T-cell (primary cell): ENCODE results near the gene FOXL1. TPM values are rescaled to one million over a fixed set of nuclear protein-coding genes. Genes with fewer than 3 reads are reported as not detected.

ENCODE experiments used
- ATAC-seq, 4 experiments: fragments of 200-7000 bp in 3 of 4; fragments of 150-1000 bp in 1 of 4; cut with Tn5 transposase; replicated peaks in 1 of 4; 1 replicate in 3 of 4; 2 replicates in 1 of 4; pipeline ENCODE4 v1.10.0; 2021; ENCODE audit warnings: moderate library complexity in 3 of 4, mild to moderate bottlenecking in 2 of 4, moderate number of reproducible peaks in 1 of 4
- CTCF ChIA-PET, 2 donors: fragments of 300-600 bp; sonication (Branson Sonifier 250); formaldehyde crosslinking; loops; one replicate each; lab custom pipeline; 2022; ENCODE audit warnings: antibody characterized with exemption in 2 of 2; lab: Charles Lee
- POLR2A ChIA-PET, 2 donors: fragments of 300-600 bp; sonication (Branson Sonifier 250); formaldehyde crosslinking; loops; one replicate each; lab custom pipeline; 2022; ENCODE audit warnings: antibody characterized with exemption in 2 of 2; lab: Charles Lee
- DNase-seq, 35 experiments: peaks; one replicate each; pipeline versions ENCODE4 v3.0.0 to v3.0.0-alpha.2; 2013 to 2023
- H3K27ac ChIP-seq: one replicate; pipeline ENCODE4 v1.5.1; 2013; ENCODE audit warnings: low read length
- H3K27me3 ChIP-seq, 2 experiments: replicated peaks in 1 of 2; 1 replicate in 1 of 2; 2 replicates in 1 of 2; pipeline versions ENCODE4 v1.6.1 to v1.7.0; 2013; ENCODE audit warnings: low read length in 1 of 2, mixed read lengths in 1 of 2; ENCODE audit not compliant: control insufficient read depth in 2 of 2, insufficient read depth in 2 of 2; ENCODE audit errors: extremely low read depth in 1 of 2
- H3K36me3 ChIP-seq, 2 donors: 1 replicate in 1 of 2; 2 replicates in 1 of 2; pipeline versions ENCODE4 v1.6.1 to v1.7.0; 2013; ENCODE audit warnings: low read length in 1 of 2; ENCODE audit not compliant: control insufficient read depth in 2 of 2, insufficient read depth in 1 of 2; ENCODE audit errors: extremely low read depth in 1 of 2
- H3K4me1 ChIP-seq, 2 experiments: 1 replicate in 1 of 2; 2 replicates in 1 of 2; pipeline versions ENCODE4 v1.6.1 to v1.7.0; 2013; ENCODE audit warnings: low read length in 2 of 2, mixed read lengths in 1 of 2; ENCODE audit not compliant: insufficient read depth in 2 of 2, control insufficient read depth in 1 of 2; ENCODE audit errors: extremely low read depth in 1 of 2
- H3K4me3 ChIP-seq, 2 donors: 1 replicate in 1 of 2; 2 replicates in 1 of 2; pipeline versions ENCODE4 v1.5.1 to v1.7.0; 2013; ENCODE audit warnings: mild to moderate bottlenecking in 2 of 2, low read length in 1 of 2, moderate library complexity in 1 of 2; ENCODE audit not compliant: control insufficient read depth in 1 of 2; ENCODE audit errors: extremely low read depth in 1 of 2
- H3K9me3 ChIP-seq: 2 replicates; pipeline ENCODE4 v1.7.0; 2013
- H3K27ac Mint-ChIP-seq, 2 donors: one replicate each; pipeline ENCODE4 v1.8.0; 2020 to 2021; ENCODE audit warnings: mild to moderate bottlenecking in 2 of 2, mixed read lengths in 2 of 2
- H3K27me3 Mint-ChIP-seq, 2 donors: one replicate each; pipeline ENCODE4 v1.8.0; 2021 to 2022; ENCODE audit warnings: mixed read lengths in 2 of 2
- H3K36me3 Mint-ChIP-seq: one replicate; pipeline ENCODE4 v1.8.0; 2021; ENCODE audit warnings: mixed read lengths
- H3K4me1 Mint-ChIP-seq, 3 donors: one replicate each; pipeline ENCODE4 v1.8.0; 2020 to 2022; ENCODE audit warnings: mixed read lengths in 3 of 3, mild to moderate bottlenecking in 1 of 3
- H3K4me3 Mint-ChIP-seq, 3 donors: one replicate each; pipeline ENCODE4 v1.8.0; 2020 to 2022; ENCODE audit warnings: mild to moderate bottlenecking in 3 of 3, mixed read lengths in 3 of 3, moderate library complexity in 3 of 3
- H3K9me3 Mint-ChIP-seq, 3 donors: one replicate each; pipeline ENCODE4 v1.8.0; 2020 to 2022; ENCODE audit warnings: mixed read lengths in 3 of 3
- WGBS: methylation state at CpG from one replicate; pipeline ENCODE4 v1.1.5; 2013; ENCODE audit warnings: missing lambda C conversion rate; ENCODE audit not compliant: insufficient coverage; 5-methylcytosine and 5-hydroxymethylcytosine counted together
- total RNA-seq, 35 experiments: library from RNA in 6 of 35; stranded (reverse) in 6 of 35; fragments of 120-200 nt in 1 of 35; gene quantifications; one replicate each; pipeline versions ENCODE4 v1.2.1 to v1.2.4 and lab custom pipeline; 2013 to 2026

Gene FOXL1
- total RNA-seq, 5 donors from 2014 or later (not counting 1 experiment from before 2014, with no cell fraction given), result not detected

GRCh38 chr16:86554917-86555703 lies 23.2 kb upstream of the FOXL1 start, which contains the start of gene MTHFSD:
TSS of gene MTHFSD (minus strand) at chr16:86555235. CDS start at chr16:86555184, 51 bp downstream.
- Mint-ChIP-seq H3K27ac (peak within 1 kb of the TSS; percentile 84 to 93), H3K9me3 (no peaks in the 10 kb centered on the region), H3K27me3 (peaks cover under 1 to 14% of the 10 kb centered on the region in 2 donors), H3K4me1 (peaks cover 23 to 29% (median 28%) of the 10 kb centered on the region in 3 donors), H3K4me3 (peak within 1 kb of the TSS; percentile 86 to 94 (median 93)), H3K36me3 (peaks cover 14% of the 10 kb centered on the region)
- Histone ChIP-seq H3K27ac (peak within 1 kb of the TSS; percentile 85), H3K27me3 (peaks cover 0 to 18% of the 10 kb centered on the region in 2 experiments), H3K4me3 (peak within 1 kb of the TSS; percentile 83 to 90), H3K9me3 (no peaks in the 10 kb centered on the region), H3K36me3 (no peaks in the 10 kb centered on the region), H3K4me1 (peaks cover 2 to 23% of the 10 kb centered on the region in 2 experiments)
- ChIA-PET POLR2A (no interaction called here), CTCF (interaction anchor here in 1 of 2 donors (1.2 to 1.8 kb wide), 2 partner anchors 9 to 10 kb away, joined by 4 read pairs; no protein-coding TSS in a partner anchor)
- ATAC-seq (peak; percentile 89 to 95 (median 92)), DNase-seq (peak; percentile 85 to 98 (median 93))
- 6% methylated on average over 70 of the region's 70 CpGs for WGBS

GRCh38 chr16:86555704-86556075 lies 22.7 kb upstream of the FOXL1 start:
- DNase-seq (no peak), ATAC-seq (no peak)
- Histone ChIP-seq H3K27me3 (peaks cover 0 to 21% of the 10 kb centered on the region in 2 experiments), H3K9me3 (no peaks in the 10 kb centered on the region), H3K27ac (peak overlapping the region; percentile 85), H3K4me3 (peak overlapping the region; percentile 83 to 88), H3K36me3 (no peaks in the 10 kb centered on the region), H3K4me1 (peaks cover 2 to 23% of the 10 kb centered on the region in 2 experiments)
- peaks cover 23 to 28% (median 28%) of the 10 kb centered on the region in 3 donors for H3K4me1 Mint-ChIP-seq
- peaks cover 8% of the 10 kb centered on the region for H3K36me3 Mint-ChIP-seq
- POLR2A ChIA-PET, result no interaction called here
- H3K27ac Mint-ChIP-seq, result peak overlapping the region; percentile 84 to 93
- H3K4me3 Mint-ChIP-seq, result peak overlapping the region; percentile 86 to 94 (median 93)
- 59% methylated on average over 16 of the region's 17 CpGs for WGBS
- CTCF ChIA-PET, result interaction anchor here in 1 of 2 donors (1.2 kb wide), 1 partner anchor 9 kb away, joined by 4 read pairs; no protein-coding TSS in a partner anchor
- peaks cover 4 to 18% of the 10 kb centered on the region in 2 donors for H3K27me3 Mint-ChIP-seq
- no peaks in the 10 kb centered on the region for H3K9me3 Mint-ChIP-seq

- Histone ChIP-seq H3K27me3 (peaks cover 0 to 28% of the 10 kb centered on the region in 2 experiments), H3K4me1 (peaks cover 2 to 23% of the 10 kb centered on the region in 2 experiments), H3K36me3 (no peaks in the 10 kb centered on the region), H3K9me3 (no peaks in the 10 kb centered on the region), H3K4me3 (no peak overlapping the region), H3K27ac (no peak overlapping the region)
- H3K27ac Mint-ChIP-seq, result no peak overlapping the region
- 86% methylated on average over 1 of the region's 5 CpGs for WGBS
- peaks cover 23 to 28% (median 28%) of the 10 kb centered on the region in 3 donors for H3K4me1 Mint-ChIP-seq
- ChIA-PET POLR2A (no interaction called here), CTCF (no interaction called here)
- H3K27me3 Mint-ChIP-seq, result peaks cover 8 to 22% of the 10 kb centered on the region in 2 donors
- ATAC-seq, result no peak
- DNase-seq, result no peak
- H3K9me3 Mint-ChIP-seq, result no peaks in the 10 kb centered on the region
- H3K4me3 Mint-ChIP-seq, result peak overlapping the region; percentile 22 to 94 (median 23)
- H3K36me3 Mint-ChIP-seq, result peaks cover 2% of the 10 kb centered on the region
Observed at GRCh38 chr16:86556576-86556975, 21.8 kb upstream of the FOXL1 start.

GRCh38 chr16:86557587-86557986 lies 20.8 kb upstream of the FOXL1 start:
- H3K4me1 Mint-ChIP-seq, result peaks cover 18 to 27% (median 27%) of the 10 kb centered on the region in 3 donors
- no peak overlapping the region for H3K27ac Mint-ChIP-seq
- peaks cover 0 to 34% of the 10 kb centered on the region in 2 experiments for H3K27me3 ChIP-seq
- ATAC-seq (no peak), DNase-seq (no peak)
- ChIA-PET POLR2A (interaction anchor here in 1 of 2 donors (0.5 kb wide), 1 partner anchor 18 kb away, joined by 4 read pairs; no protein-coding TSS in a partner anchor), CTCF (no interaction called here)
- H3K4me3 Mint-ChIP-seq, result no peak overlapping the region
- H3K36me3 Mint-ChIP-seq, result no peaks in the 10 kb centered on the region
- peaks cover 2 to 23% of the 10 kb centered on the region in 2 experiments for H3K4me1 ChIP-seq
- no CpG with 5 or more reads among the region's 4 CpGs for WGBS
- no peaks in the 10 kb centered on the region for H3K36me3 ChIP-seq
- no peaks in the 10 kb centered on the region for H3K9me3 Mint-ChIP-seq
- H3K9me3 ChIP-seq, result no peaks in the 10 kb centered on the region
- no peak overlapping the region for H3K4me3 ChIP-seq
- no peak overlapping the region for H3K27ac ChIP-seq
- peaks cover 15 to 28% of the 10 kb centered on the region in 2 donors for H3K27me3 Mint-ChIP-seq

- ChIA-PET CTCF (no interaction called here), POLR2A (no interaction called here)
- Histone ChIP-seq H3K4me1 (peaks cover 2 to 26% of the 10 kb centered on the region in 2 experiments), H3K27me3 (peaks cover 0 to 44% of the 10 kb centered on the region in 2 experiments), H3K36me3 (no peaks in the 10 kb centered on the region), H3K9me3 (no peaks in the 10 kb centered on the region), H3K27ac (no peak overlapping the region), H3K4me3 (no peak overlapping the region)
- WGBS, result 81% methylated on average over 25 of the region's 28 CpGs
- no peak for DNase-seq
- Mint-ChIP-seq H3K4me1 (peaks cover 17 to 24% (median 22%) of the 10 kb centered on the region in 3 donors), H3K36me3 (no peaks in the 10 kb centered on the region), H3K27me3 (peaks cover 17 to 35% of the 10 kb centered on the region in 2 donors), H3K9me3 (no peaks in the 10 kb centered on the region), H3K4me3 (no peak overlapping the region), H3K27ac (no peak overlapping the region)
- no peak for ATAC-seq
Observed at GRCh38 chr16:86558355-86559193, 19.8 kb upstream of the FOXL1 start.

- H3K27ac Mint-ChIP-seq, result no peak overlapping the region
- WGBS, result 76% methylated on average over 9 of the region's 9 CpGs
- H3K27me3 ChIP-seq, result peaks cover 3 to 55% of the 10 kb centered on the region in 2 experiments
- H3K4me3 ChIP-seq, result no peak overlapping the region
- H3K36me3 Mint-ChIP-seq, result no peaks in the 10 kb centered on the region
- ChIA-PET POLR2A (no interaction called here), CTCF (no interaction called here)
- ATAC-seq, result no peak
- H3K27me3 Mint-ChIP-seq, result peaks cover 29 to 46% of the 10 kb centered on the region in 2 donors
- peaks cover 0 to 22% of the 10 kb centered on the region in 2 experiments for H3K4me1 ChIP-seq
- DNase-seq, result no peak
- H3K9me3 Mint-ChIP-seq, result no peaks in the 10 kb centered on the region
- no peak overlapping the region for H3K27ac ChIP-seq
- H3K9me3 ChIP-seq, result no peaks in the 10 kb centered on the region
- H3K4me1 Mint-ChIP-seq, result peaks cover 18 to 25% (median 24%) of the 10 kb centered on the region in 3 donors
- H3K4me3 Mint-ChIP-seq, result no peak overlapping the region
- no peaks in the 10 kb centered on the region for H3K36me3 ChIP-seq
Observed at GRCh38 chr16:86559802-86560305, 18.5 kb upstream of the FOXL1 start.
